Measurements from ENCODE around the gene SF3B6. TPM values are rescaled to one million over a fixed set of nuclear protein-coding genes. Genes with fewer than 3 reads are reported as not detected.
"Not testable (repeated sequence)": the region's sequence is repeated elsewhere in the genome, so short reads cannot be mapped to it uniquely, and the experiment has no call there.

SF3B6 gene
- total RNA-seq, 1 donor from 2014 or later = 128 TPM

DNA sequence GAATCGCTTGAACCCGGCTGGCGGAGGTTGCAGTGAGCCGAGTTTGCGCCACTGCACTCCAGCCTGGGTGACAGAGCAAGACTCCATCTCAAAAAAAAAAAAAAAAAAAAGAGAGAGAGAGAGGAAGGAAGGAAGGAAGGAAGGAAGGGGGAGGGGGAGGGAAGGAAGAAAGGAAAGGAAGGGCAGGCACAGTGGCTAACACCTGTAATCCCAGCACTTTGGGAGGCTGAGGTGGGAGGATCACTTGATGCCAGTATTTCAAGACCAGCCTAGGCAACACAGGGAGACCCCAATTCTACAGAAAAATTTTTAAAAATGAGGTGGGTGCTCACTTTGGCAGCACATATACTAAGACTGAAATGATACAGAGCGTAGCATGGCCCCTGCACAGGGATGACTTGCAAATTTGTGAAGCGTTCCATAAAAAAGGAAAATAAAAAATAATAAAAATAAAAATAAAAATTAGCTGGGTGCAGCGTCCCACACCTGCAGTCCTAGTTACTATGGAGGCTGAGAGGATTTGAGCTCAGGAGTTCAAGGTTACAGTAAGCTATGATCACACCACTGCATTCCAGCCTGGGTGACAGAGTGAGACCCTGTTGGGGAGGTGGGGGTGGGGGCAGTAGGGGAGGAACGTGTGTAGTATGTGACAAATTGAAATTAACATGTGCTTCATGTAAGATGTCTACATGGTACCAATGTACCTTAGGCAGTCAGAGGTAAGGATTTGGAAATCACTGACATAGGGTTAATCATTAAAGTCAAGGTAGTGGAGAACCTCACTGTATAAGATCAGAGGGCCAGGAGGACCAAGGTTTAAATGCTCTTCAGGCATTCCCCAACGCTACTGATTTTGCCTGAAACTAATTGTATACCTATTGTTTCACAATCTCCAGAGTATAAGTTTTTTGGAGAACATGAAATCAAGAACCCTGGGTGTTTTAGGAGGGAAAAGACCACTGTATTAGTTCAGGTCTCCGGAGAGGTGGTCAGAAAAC lies 30.3 kb downstream of the SF3B6 start:
- H3K9me3 Mint-ChIP-seq = no peaks in the 10 kb centered on the region
- intact Hi-C loops (cut with micrococcal nuclease) = loop anchor here (2.0 kb wide), 2 partner anchors 39 to 77 kb away; partner anchors contain the start of genes FAM228B, PFN4 and TP53I3
- peaks cover 24% of the 10 kb centered on the region for H3K4me1 Mint-ChIP-seq (ENCODE audit: low read depth)
- H3K36me3 Mint-ChIP-seq (ENCODE audit: low read depth) = peaks cover 5% of the 10 kb centered on the region
- no peak for DNase-seq (ENCODE audit: low spot score)
- H3K4me3 Mint-ChIP-seq = peak overlapping the region; percentile 94
- no peak overlapping the region for H3K27ac Mint-ChIP-seq
- H3K27me3 Mint-ChIP-seq (ENCODE audit: insufficient read depth) = no peaks in the 10 kb centered on the region

- peaks cover 24% of the 10 kb centered on the region for H3K4me1 Mint-ChIP-seq (ENCODE audit: low read depth)
- H3K27ac Mint-ChIP-seq; H3K27me3 Mint-ChIP-seq (ENCODE audit: insufficient read depth); DNase-seq (ENCODE audit: low spot score); H3K4me3 Mint-ChIP-seq; intact Hi-C loops (cut with micrococcal nuclease); H3K36me3 Mint-ChIP-seq (ENCODE audit: low read depth); H3K9me3 Mint-ChIP-seq: not testable (repeated sequence)
Measured at GRCh38 chr2:24043133-24043532, 33.0 kb downstream of the SF3B6 start.

- no peaks in the 10 kb centered on the region for H3K27me3 Mint-ChIP-seq (ENCODE audit: insufficient read depth)
- intact Hi-C loops (cut with micrococcal nuclease) = no loop called here
- peaks cover 16% of the 10 kb centered on the region for H3K4me1 Mint-ChIP-seq (ENCODE audit: low read depth)
- H3K36me3 Mint-ChIP-seq (ENCODE audit: low read depth) = peaks cover 17% of the 10 kb centered on the region
- H3K9me3 Mint-ChIP-seq = no peaks in the 10 kb centered on the region
- no peak overlapping the region for H3K27ac Mint-ChIP-seq
- H3K4me3 Mint-ChIP-seq = no peak overlapping the region
- DNase-seq (ENCODE audit: low spot score) = no peak
Measured at GRCh38 chr2:24040511-24040910, 35.6 kb downstream of the SF3B6 start.

- Mint-ChIP-seq H3K36me3 (ENCODE audit: low read depth) (peaks cover 17% of the 10 kb centered on the region), H3K4me3 (no peak overlapping the region), H3K9me3 (no peaks in the 10 kb centered on the region), H3K27me3 (ENCODE audit: insufficient read depth) (no peaks in the 10 kb centered on the region), H3K27ac (no peak overlapping the region), H3K4me1 (ENCODE audit: low read depth) (peaks cover 11% of the 10 kb centered on the region)
- intact Hi-C loops (cut with micrococcal nuclease) = no loop called here
- DNase-seq (ENCODE audit: low spot score) = no peak
Measured at GRCh38 chr2:24038786-24039499, 37.2 kb downstream of the SF3B6 start.

DNA sequence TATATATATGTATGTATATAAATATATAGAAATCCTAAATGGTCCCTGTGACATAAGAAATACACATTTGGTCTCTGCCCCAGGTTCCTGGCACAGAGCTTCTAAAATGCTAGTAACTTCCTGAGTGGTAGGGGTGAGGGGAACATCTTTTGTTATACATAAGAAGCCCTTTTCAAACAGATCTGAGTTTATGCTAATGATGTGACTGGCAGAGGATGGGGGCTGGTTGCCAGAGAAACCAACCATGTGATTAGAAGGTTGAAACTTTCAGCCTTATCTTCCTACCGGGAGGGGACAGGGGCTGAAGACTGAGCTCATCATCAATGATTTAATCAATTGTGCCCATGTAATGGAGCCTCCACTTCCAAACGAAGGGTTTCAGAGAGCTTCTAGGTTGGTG lies 49.9 kb downstream of the SF3B6 start:
- Mint-ChIP-seq H3K27me3 (ENCODE audit: insufficient read depth) (no peaks in the 10 kb centered on the region), H3K9me3 (no peaks in the 10 kb centered on the region), H3K4me1 (ENCODE audit: low read depth) (peaks cover 5% of the 10 kb centered on the region), H3K27ac (no peak overlapping the region), H3K36me3 (ENCODE audit: low read depth) (peaks cover 14% of the 10 kb centered on the region), H3K4me3 (no peak overlapping the region)
- intact Hi-C loops (cut with micrococcal nuclease) = no loop called here
- DNase-seq (ENCODE audit: low spot score) = no peak

GRCh38 chr2:24024996-24025663 lies 51.0 kb downstream of the SF3B6 start:
- DNase-seq (ENCODE audit: low spot score) = no peak
- Mint-ChIP-seq H3K27me3 (ENCODE audit: insufficient read depth) (no peaks in the 10 kb centered on the region), H3K36me3 (ENCODE audit: low read depth) (peaks cover 7% of the 10 kb centered on the region), H3K4me1 (ENCODE audit: low read depth) (no peaks in the 10 kb centered on the region), H3K27ac (no peak overlapping the region), H3K9me3 (no peaks in the 10 kb centered on the region), H3K4me3 (no peak overlapping the region)
- intact Hi-C loops (cut with micrococcal nuclease) = no loop called here

DNA sequence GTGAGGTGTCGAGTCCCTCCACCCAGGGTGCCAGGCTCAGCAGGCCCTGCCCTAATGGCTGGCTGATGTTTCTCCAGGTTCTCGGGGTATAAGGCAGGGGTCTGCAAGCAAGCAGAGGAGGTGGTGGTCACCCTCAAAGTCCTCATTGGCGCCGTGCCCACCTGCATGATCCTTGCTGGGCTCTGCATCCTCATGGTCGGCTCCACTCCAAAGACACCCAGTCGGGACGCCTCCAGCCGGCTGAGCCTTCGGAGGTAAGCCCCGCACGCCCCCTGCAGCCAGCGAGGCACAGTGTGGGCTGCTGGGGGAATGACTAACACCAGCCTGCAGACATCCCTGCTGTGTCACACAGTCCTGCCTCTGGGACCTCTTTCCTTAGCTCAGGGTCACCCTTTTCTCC lies 52.1 kb downstream of the SF3B6 start:
- intact Hi-C loops (cut with micrococcal nuclease) = no loop called here
- H3K4me3 Mint-ChIP-seq = no peak overlapping the region

DNA sequence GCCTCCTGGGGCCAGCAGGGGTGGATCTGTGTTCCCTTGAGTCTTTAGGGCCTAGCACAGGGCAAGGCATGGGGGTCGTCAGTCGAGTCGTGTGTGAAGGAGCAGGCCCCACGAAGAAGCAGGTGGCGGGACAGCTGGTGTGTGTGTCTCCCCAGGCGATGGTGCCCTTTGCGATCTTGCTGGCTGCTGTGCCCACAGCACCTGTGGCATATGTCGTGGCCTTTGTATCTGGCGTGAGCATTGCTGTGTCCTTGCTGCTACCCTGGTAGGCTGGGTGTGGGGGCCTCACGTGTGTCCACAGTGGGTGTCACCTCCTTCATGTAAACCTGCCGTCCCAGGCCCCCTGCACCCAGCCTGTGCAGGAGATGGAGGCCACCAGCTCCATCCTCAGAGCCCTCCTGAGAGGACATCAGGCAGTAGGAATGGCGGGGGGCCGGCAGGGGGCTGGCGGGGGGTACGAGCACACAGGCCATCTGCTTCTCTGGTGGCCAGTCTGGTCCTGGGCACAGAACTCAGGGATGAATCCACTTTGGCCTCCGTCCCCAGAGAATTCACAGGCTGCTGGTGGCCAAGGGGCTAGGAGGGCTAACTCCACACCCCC lies 53.1 kb downstream of the SF3B6 start:
- H3K4me1 Mint-ChIP-seq (ENCODE audit: low read depth) = no peaks in the 10 kb centered on the region
- no peak overlapping the region for H3K4me3 Mint-ChIP-seq
- no peak overlapping the region for H3K27ac Mint-ChIP-seq
- H3K9me3 Mint-ChIP-seq = no peaks in the 10 kb centered on the region
- H3K27me3 Mint-ChIP-seq (ENCODE audit: insufficient read depth) = no peaks in the 10 kb centered on the region
- intact Hi-C loops (cut with micrococcal nuclease) = no loop called here
- DNase-seq (ENCODE audit: low spot score) = no peak
- H3K36me3 Mint-ChIP-seq (ENCODE audit: low read depth) = no peaks in the 10 kb centered on the region

More for the DNA sequence above, 52.1 kb downstream of the SF3B6 start:
- peaks cover 2% of the 10 kb centered on the region for H3K36me3 Mint-ChIP-seq (ENCODE audit: low read depth)
- H3K4me1 Mint-ChIP-seq (ENCODE audit: low read depth) = no peaks in the 10 kb centered on the region
- H3K9me3 Mint-ChIP-seq = no peaks in the 10 kb centered on the region
- H3K27me3 Mint-ChIP-seq (ENCODE audit: insufficient read depth) = no peaks in the 10 kb centered on the region
- no peak overlapping the region for H3K27ac Mint-ChIP-seq
- no peak for DNase-seq (ENCODE audit: low spot score)

DNA sequence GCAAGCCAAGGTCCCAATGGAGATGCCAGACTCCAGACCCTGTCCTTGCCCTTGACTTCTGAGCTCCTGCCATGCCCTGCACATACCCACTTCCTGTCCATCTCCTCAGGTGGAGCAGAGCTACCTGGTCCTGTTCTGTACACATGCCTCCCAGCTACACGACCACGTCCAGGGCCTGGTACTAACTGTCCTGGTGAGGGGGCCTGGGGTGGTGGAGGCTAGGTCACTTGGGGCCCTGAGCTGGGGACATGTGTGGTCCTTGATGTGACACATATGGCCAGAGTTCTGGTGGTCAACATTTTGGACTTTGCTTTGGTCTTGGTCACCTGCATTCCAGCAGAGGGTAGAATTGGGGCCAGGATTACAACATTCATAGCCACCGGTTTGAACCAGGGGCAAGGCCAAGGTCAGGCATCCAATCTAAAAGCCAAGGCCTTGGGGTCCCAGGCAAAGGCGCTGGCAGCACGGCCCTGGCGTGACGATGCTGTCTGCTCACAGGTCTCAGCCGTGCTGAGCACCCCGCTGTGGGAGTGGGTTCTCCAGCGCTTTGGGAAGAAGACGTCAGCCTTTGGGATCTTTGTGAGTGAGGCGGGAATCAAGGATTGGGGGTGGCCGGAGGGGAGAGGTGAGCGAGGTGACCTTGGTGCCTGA lies 53.7 kb downstream of the SF3B6 start:
- no peaks in the 10 kb centered on the region for H3K4me1 Mint-ChIP-seq (ENCODE audit: low read depth)
- intact Hi-C loops (cut with micrococcal nuclease) = no loop called here
- no peak overlapping the region for H3K4me3 Mint-ChIP-seq
- DNase-seq (ENCODE audit: low spot score) = no peak
- no peak overlapping the region for H3K27ac Mint-ChIP-seq
- no peaks in the 10 kb centered on the region for H3K36me3 Mint-ChIP-seq (ENCODE audit: low read depth)
- H3K27me3 Mint-ChIP-seq (ENCODE audit: insufficient read depth) = no peaks in the 10 kb centered on the region
- no peaks in the 10 kb centered on the region for H3K9me3 Mint-ChIP-seq

DNA sequence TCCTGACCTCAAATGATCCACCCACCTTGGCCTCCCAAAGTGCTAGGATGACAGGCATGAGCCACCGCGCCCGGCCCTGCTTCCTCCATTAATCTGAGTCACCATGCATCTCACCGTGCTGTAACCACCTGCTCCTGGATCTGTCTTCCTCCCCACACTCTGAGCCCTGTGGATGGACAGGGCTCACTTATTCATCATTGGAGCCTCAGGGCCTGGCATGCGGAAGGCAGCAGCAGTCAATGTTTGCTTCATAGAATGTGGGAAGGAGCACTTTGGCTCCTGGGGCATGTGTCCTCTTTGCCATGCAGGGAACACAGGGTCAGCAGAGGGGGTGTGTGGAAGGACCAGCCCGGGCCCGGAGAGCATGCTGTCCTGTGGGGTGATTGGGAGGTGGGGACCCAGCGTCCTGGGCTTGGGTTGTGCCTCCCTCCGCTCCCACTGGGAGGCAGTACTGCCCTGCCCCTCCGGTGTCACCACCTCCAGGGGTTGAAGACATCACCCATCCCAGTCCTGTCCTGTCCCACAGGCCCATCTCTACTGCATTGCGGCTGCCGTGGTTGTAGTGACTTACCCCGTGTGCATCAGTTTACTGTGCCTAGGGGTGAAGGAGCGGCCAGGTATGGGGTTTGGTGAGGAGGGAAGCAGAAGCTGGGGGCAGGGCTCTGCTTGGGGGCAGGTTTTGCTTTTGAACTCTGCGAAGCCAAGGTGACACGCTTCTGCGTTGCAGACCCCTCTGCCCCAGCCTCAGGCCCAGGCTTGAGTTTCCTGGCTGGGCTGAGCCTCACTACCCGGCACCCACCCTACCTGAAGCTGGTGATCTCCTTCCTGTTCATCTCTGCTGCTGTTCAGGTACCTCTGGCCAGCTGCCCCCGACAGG lies 54.8 kb downstream of the SF3B6 start:
- no peak for DNase-seq (ENCODE audit: low spot score)
- H3K4me1 Mint-ChIP-seq (ENCODE audit: low read depth) = no peaks in the 10 kb centered on the region
- no peak overlapping the region for H3K27ac Mint-ChIP-seq
- no peak overlapping the region for H3K4me3 Mint-ChIP-seq
- intact Hi-C loops (cut with micrococcal nuclease) = no loop called here
- H3K36me3 Mint-ChIP-seq (ENCODE audit: low read depth) = no peaks in the 10 kb centered on the region
- H3K27me3 Mint-ChIP-seq (ENCODE audit: insufficient read depth) = no peaks in the 10 kb centered on the region
- H3K9me3 Mint-ChIP-seq = no peaks in the 10 kb centered on the region

DNA sequence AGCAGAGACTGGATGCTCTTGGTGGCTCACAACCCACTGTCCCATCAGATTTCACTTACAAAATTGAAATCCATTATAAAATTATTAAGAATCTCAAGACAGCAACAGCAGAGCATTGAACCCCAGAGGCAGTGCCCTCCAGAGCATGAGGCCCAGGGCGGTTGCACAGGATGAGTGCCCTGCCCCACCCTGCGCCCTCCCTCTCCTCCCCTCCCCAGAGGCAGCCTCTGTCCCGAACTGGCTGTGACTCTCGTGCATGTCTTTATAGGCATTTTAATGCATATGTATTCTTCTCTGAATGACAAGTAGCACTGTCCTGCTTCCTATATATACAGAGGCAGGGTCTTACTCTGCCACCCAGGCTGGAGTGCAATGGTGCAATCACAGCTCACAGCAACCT lies 55.9 kb downstream of the SF3B6 start:
- no peak overlapping the region for H3K27ac Mint-ChIP-seq
- H3K9me3 Mint-ChIP-seq = no peaks in the 10 kb centered on the region
- intact Hi-C loops (cut with micrococcal nuclease) = no loop called here
- H3K27me3 Mint-ChIP-seq (ENCODE audit: insufficient read depth) = no peaks in the 10 kb centered on the region
- no peaks in the 10 kb centered on the region for H3K36me3 Mint-ChIP-seq (ENCODE audit: low read depth)
- H3K4me3 Mint-ChIP-seq = no peak overlapping the region
- DNase-seq (ENCODE audit: low spot score) = no peak
- no peaks in the 10 kb centered on the region for H3K4me1 Mint-ChIP-seq (ENCODE audit: low read depth)
